AG04450 (cell line): ENCODE measurements around the gene NRIP1. TPM values are rescaled to one million over a fixed set of nuclear protein-coding genes. Genes with fewer than 3 reads are reported as not detected.

Source experiments
- CTCF ChIA-PET: fragments of 300-600, 350-600 bp; formaldehyde crosslinking; extraction: SDS; loops from one replicate; lab custom pipeline; 2022; ENCODE audit warnings: antibody characterized with exemption, inconsistent platforms; lab: Charles Lee
- POLR2A ChIA-PET: fragments of 350-600 bp; formaldehyde crosslinking; extraction: SDS; loops from one replicate; lab custom pipeline; 2021; ENCODE audit warnings: antibody characterized with exemption, inconsistent platforms; lab: Yijun Ruan, JAX
- DNase-seq: peaks from one replicate; pipeline ENCODE4 v3.0.0-alpha.2; 2011; ENCODE audit warnings: low read depth, low spot score
- H3K27ac ChIP-seq: one replicate; pipeline ENCODE4 v1.5.1; 2012; ENCODE audit warnings: low read depth, low read length, control low read depth
- H3K27me3 ChIP-seq: one replicate; pipeline ENCODE4 v1.6.0; 2012; ENCODE audit warnings: low read length; ENCODE audit not compliant: control insufficient read depth, insufficient read depth
- H3K4me3 ChIP-seq: 2 replicates; pipeline ENCODE4 v1.5.1; 2011; ENCODE audit warnings: mild to moderate bottlenecking, low read depth, low read length, control low read depth
- H3K9me3 ChIP-seq: 2 replicates; pipeline ENCODE4 v1.5.1; 2012; ENCODE audit warnings: low read length; ENCODE audit not compliant: control insufficient read depth, insufficient read depth
- polyA plus RNA-seq: library from polyadenylated mRNA; depleted of rRNA; stranded (reverse); fragments of >200 nt; gene quantifications from 2 replicates; pipeline ENCODE4 v1.2.3, GENCODE V29; 2011
- TF ChIP-seq, protein P1 (sequence below): IDR thresholded peaks from 2 replicates; pipeline ENCODE4 v1.5.1; 2011; ENCODE audit warnings: low read depth, low read length, control low read depth, inconsistent platforms

Gene NRIP1
- polyA plus RNA-seq, 1 experiment = 22.6 TPM

DNA sequence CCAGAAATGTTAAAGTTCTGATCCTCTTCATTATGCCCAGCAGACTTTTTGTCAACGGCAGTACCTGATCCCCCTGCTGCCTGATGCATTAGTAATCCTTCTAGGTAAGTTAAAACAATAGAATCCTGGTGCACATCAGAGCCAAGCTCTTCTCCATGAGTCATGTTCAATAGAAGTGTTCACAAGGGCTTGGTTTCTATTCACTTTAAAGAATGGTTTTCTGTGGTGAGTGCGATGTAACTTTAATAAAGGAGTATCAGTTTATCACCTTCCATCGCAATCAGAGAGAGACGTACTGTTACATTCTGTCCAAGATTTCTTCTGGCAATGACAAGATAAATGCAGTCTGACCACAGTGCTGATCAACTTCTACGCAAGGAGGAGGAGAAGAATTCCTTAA lies 96.8 kb downstream of the NRIP1 start:
- TF ChIP-seq, protein P1, sequence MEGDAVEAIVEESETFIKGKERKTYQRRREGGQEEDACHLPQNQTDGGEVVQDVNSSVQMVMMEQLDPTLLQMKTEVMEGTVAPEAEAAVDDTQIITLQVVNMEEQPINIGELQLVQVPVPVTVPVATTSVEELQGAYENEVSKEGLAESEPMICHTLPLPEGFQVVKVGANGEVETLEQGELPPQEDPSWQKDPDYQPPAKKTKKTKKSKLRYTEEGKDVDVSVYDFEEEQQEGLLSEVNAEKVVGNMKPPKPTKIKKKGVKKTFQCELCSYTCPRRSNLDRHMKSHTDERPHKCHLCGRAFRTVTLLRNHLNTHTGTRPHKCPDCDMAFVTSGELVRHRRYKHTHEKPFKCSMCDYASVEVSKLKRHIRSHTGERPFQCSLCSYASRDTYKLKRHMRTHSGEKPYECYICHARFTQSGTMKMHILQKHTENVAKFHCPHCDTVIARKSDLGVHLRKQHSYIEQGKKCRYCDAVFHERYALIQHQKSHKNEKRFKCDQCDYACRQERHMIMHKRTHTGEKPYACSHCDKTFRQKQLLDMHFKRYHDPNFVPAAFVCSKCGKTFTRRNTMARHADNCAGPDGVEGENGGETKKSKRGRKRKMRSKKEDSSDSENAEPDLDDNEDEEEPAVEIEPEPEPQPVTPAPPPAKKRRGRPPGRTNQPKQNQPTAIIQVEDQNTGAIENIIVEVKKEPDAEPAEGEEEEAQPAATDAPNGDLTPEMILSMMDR = no peak
- ChIA-PET CTCF (no interaction called here), POLR2A (no interaction called here)
- no peaks in the 10 kb centered on the region for H3K27me3 ChIP-seq
- H3K4me3 ChIP-seq = no peak overlapping the region
- peaks cover 2% of the 10 kb centered on the region; the same call in 1 of the 2 replicates for H3K9me3 ChIP-seq
- no peak overlapping the region for H3K27ac ChIP-seq
- DNase-seq = no peak

DNA sequence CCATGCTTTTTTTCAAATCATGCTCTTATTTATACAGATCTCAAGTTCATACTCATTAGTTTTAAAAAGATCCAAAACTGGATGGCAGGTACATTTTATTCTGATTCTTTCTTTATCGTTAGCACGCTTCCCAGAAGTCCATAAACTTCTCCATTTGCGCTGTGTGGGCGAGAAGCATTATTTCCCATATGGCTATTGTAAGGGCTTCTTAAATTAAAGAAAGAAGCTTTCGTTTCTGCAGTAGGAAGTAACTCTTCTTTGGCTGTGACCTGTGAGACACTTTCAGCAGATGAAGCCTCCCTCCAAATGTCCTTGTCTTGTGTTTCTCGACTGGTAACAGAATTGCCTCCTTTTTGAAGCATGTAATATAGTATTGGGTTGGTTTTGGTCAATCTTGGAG lies 100.2 kb downstream of the NRIP1 start:
- ChIA-PET CTCF (no interaction called here), POLR2A (no interaction called here)
- Histone ChIP-seq H3K27ac (no peak overlapping the region), H3K27me3 (no peaks in the 10 kb centered on the region), H3K4me3 (no peak overlapping the region), H3K9me3 (no peaks in the 10 kb centered on the region)
- TF ChIP-seq, protein P1 = no peak
- DNase-seq = no peak

DNA sequence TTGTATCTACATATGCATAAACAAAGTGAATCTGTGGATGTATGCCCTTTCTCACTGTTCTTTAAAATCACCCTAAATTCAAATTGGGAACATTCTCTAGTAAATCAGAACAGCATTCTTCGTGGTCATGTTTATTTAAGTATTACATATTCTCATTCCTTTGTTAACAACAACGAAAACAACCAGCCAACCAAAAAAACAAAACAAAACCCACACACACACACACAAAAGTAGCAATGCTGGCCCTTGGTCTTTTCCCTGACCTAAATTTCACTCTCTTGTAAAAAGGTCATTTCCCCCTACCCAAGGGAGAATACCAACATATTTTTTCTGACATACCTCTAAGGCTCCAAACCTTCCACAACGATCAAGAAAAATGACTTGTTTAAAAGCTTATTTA lies 102.6 kb downstream of the NRIP1 start:
- ChIA-PET POLR2A (no interaction called here), CTCF (interaction anchor here (0.6 to 1.7 kb wide), 2 partner anchors 16 to 22 kb away, joined by 4 to 5 read pairs; no protein-coding TSS in a partner anchor)
- Histone ChIP-seq H3K9me3 (no peaks in the 10 kb centered on the region), H3K27ac (no peak overlapping the region), H3K4me3 (no peak overlapping the region), H3K27me3 (no peaks in the 10 kb centered on the region)
- TF ChIP-seq, protein P1 = no peak
- DNase-seq = no peak

DNA sequence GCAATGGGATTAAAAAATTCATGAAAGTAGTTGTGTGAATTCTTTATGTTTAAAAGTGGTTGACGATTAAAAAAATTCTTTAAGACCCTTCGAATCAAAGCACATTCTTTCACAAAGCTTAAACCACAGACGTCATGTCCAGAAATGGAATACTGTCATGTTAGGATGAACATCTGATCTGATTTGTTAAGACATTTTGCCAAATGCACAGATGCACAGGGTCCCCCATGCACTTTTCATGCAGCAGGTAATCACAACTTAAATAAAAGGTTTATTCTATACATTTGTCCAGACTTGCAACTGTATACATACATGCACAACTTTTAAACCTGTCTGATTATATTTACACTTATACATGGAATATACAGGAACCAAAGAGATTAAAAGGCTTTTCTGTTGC lies 103.3 kb downstream of the NRIP1 start:
- Histone ChIP-seq H3K4me3 (no peak overlapping the region), H3K27me3 (no peaks in the 10 kb centered on the region), H3K27ac (no peak overlapping the region), H3K9me3 (no peaks in the 10 kb centered on the region)
- TF ChIP-seq, protein P1 = no peak
- CTCF ChIA-PET = no interaction called here
- DNase-seq = no peak
- POLR2A ChIA-PET = no interaction called here

DNA sequence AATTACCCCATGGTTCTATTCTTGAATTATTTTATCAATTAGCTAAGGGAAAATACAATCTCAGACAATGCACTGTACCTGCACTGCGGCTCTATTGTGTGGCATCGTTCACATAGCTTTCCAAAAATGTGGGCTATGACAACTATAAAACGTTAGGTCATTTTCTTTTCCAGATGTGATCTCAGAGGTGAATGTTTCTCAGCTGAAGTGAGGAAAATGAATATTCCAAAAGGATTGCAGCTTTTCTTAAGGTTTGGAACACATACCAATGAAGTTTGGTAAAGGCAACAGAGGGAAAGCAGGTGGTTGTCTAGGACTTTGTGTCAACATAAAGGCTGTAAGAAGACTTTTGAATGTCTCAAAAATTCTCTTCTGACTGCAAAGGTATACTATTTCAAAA lies 105.5 kb downstream of the NRIP1 start:
- no peak for DNase-seq
- ChIA-PET CTCF (no interaction called here), POLR2A (interaction anchor here (0.6 kb wide), 1 partner anchor 106 kb away, joined by 3 read pairs; the partner anchor contains the start of gene NRIP1)
- Histone ChIP-seq H3K9me3 (no peaks in the 10 kb centered on the region), H3K27ac (no peak overlapping the region), H3K4me3 (no peak overlapping the region), H3K27me3 (no peaks in the 10 kb centered on the region)
- TF ChIP-seq, protein P1 = no peak
